GM19468 (cell line): ENCODE results near the gene HDAC8.
"Not testable (repeated sequence)": the region's sequence is repeated elsewhere in the genome, so short reads cannot be mapped to it uniquely, and the experiment has no call there.

Source experiments
- ATAC-seq: cut with Tn5 transposase; IDR thresholded peaks from one replicate; pipeline ENCODE4 v1.9.1; 2021; ENCODE audit warnings: mild to moderate bottlenecking, moderate library complexity, moderate number of reproducible peaks; ENCODE audit not compliant: unreplicated experiment; ENCODE audit errors: extremely low read depth

Gene HDAC8

DNA sequence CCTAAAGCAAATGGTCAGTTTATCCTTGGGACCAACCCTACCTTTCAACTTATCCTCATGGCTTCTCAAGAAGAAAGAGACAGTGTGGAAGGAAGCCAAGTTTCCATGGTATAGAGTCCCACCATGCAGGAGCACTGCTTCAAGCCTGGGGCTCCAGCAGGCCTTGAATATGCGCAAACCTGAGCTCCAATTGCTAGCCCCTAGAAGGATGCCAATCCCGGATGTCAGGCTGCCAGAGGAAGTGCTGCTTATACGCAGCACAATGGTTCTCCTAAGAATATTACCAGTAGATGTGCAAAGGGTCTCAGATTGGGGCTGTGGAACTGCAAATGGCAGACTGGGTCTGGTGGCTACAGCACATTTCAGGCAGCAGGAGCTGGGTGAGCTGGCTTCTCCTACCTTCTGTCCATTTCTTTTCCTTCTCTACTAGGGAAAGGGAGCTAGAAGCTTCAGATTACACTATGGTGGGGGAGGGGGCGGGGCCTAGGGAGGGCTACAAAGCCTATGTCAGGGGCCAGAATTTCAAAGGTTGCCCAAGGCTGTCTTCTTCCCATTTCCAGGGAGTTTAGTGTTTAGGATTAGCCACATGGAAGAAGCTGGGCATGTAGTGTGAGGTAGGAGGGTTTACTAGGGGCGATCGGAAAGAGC lies 226.2 kb downstream of the HDAC8 start:
- no peak for ATAC-seq

DNA sequence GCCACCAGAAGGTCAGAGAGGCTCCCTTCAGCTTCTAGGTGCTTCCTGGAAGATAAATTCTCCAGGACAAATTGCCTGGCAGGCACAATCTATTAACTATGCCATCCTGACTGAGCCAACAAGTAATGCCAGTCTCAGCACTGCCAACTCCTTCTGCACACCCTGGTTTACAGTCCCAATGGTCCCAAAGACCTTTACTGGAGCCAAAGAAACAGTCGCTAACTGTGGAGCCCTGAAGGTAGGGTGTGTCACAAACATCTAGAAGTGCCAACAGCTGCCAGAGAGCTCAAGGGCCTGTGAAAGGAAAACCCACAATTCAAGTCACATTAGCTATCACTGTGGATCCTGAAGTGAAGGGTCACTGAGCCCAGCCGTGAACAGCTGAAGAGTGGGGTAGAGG lies 232.0 kb downstream of the HDAC8 start:
- ATAC-seq: no peak

DNA sequence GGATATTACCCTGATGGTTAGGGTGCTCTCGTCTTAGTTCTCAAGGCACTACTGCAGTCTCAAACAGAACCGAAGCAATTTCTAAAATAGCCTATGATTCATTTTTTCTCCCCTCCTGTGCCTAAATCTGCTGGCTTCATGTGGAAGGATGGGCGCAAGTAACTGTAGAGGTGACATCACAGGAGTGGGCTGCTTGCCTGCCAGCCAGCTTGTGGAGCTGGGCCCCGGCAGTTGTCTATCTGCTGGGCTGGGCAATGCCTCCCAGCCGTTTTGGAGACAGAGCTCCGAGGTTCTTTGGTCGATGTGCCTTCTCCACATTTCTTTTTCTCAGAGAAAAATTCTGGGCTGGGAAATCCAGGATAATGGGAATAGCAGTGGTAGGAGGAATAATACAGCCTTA lies 232.6 kb downstream of the HDAC8 start:
- ATAC-seq: no peak

DNA sequence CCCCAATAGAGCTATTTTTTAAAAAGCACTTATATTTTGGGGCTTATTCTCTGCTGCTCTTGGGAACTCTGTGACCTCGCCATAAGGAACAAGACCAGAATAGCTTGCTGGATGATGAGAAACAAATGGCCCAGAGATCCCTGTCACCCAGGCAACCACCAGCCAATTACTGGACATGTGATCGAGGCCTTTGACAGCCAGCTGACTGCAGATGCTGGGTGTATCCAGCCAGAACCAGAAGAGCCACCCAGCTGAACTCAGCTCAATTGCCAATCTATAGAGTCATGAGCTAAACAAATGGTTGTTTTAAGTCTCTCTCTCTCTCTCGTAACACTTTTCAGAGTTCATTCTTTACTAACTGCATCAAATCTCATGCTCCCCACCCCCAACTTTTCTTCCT lies 242.5 kb downstream of the HDAC8 start:
- no peak for ATAC-seq

DNA sequence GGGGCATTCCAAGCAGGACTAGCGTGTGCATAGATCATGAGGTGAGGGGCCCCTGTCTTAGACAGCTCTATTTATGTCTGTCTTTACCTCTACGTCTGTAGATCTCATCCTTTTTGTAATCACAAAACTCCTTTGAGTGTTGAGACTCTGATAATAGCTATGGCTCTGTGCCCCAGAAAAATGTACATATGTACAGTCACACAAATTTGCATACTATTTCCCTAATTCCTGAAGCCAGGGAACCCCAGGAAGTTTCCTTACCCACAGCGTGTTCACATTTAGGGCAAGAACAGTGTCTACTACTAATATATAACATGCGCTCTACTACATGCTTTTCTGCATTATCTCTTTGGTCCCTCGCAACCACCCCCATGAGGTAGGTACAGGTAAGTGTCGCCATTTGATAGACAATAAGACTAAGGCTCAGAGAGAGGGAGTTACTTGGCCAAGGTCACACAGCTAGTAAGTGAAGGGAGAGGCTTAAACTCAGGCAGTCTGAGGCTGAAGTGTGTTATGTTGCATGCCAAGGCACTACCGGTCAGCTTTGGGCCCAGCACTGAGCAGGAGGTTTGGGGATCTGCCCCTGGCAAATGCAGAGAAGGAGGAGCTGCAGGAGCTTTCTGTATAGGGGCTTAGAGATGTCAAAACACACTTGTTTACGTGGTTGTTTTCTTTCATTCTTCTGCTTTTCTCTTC lies 245.9 kb downstream of the HDAC8 start:
- ATAC-seq: no peak

DNA sequence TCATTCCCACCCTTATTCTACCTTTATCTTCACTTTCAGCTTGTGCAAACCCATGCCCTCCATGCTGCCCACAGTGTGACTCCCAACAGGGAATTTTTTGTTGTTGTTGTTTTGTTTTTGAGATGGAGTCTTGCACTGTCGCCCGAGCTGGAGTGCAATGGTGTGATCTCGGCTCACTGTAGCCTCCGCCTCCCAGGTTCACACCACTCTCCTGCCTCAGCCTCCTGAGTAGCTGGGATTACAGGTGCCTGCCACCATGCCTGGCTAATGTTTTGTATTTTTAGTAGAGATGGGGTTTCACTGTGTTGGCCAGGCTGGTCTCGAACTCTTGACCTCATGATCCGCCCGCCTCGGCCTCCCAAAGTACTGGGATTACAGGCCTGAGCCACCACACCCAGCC lies 253.0 kb downstream of the HDAC8 start:
- ATAC-seq: not testable (repeated sequence)

DNA sequence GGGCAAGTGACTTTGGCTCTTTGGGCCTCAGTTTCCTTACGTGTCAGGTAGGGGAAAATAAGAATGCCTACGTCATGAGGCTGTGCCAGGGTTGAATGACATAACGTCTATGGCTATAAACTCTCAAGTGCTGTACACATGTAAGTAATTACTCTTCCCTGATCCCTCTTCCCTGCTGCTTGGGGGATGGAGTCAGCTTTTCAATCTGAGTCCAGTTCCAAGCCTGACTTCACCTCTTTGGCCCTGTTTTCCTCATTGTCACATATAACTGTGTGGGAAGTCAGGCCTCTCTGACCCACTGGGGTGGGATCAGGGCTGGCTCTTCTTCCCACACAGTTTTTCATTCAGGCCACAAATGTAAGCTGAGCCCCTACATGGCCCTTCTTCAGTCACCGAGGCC lies 255.5 kb downstream of the HDAC8 start:
- no peak for ATAC-seq

DNA sequence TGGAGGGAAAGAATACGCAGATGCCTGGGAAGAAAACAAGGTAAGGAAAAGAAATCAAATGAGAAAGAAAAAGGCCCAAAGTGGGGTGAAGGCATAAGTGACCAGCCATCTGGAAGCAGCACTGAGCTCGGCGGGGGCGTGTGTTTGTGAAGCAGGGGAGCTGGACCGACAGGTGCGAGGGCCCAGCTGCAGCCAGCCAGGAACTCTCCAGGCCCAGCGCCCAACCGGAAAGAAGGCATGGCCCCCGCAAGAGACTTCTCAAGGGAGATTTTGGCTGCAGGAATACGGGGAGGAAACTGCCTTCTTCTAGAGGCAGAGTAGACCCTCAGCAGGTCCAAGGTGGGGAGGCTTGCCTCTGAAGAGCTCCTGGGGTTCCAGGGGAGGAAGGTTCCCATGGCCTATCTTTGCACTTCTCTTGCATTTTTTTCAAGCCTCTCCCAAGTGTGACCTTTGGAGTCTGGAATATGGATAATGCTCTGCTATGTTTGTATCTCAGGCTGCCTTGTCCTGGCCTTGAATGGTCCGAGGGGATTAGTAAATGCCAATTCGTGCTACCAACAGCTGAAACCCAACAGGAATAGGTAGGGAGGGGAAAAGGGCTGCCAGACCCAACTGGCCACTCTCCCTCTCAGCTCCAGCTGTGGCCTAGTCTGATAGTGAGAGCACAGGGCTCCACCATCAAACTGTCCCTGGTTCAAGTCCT lies 256.1 kb downstream of the HDAC8 start:
- no peak for ATAC-seq

DNA sequence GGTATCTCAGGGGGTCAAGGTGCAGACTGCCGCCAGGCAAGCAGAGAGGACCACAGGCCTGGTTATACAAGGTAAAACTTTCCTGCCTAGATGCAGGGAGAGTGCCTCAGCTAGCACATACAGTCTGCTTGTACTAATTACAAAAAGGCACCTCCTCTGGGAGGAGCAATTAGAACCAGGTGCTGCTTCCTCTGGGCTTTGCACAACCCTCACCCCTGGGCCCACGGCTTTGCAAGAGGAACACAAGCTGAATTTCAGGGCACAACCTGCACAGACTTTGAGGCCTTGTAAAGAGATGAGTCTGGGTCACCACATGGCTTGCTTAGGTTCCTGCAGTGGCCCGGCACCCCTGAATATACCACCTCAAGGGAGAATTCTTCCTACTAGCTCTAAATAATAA lies 257.8 kb downstream of the HDAC8 start:
- no peak for ATAC-seq

DNA sequence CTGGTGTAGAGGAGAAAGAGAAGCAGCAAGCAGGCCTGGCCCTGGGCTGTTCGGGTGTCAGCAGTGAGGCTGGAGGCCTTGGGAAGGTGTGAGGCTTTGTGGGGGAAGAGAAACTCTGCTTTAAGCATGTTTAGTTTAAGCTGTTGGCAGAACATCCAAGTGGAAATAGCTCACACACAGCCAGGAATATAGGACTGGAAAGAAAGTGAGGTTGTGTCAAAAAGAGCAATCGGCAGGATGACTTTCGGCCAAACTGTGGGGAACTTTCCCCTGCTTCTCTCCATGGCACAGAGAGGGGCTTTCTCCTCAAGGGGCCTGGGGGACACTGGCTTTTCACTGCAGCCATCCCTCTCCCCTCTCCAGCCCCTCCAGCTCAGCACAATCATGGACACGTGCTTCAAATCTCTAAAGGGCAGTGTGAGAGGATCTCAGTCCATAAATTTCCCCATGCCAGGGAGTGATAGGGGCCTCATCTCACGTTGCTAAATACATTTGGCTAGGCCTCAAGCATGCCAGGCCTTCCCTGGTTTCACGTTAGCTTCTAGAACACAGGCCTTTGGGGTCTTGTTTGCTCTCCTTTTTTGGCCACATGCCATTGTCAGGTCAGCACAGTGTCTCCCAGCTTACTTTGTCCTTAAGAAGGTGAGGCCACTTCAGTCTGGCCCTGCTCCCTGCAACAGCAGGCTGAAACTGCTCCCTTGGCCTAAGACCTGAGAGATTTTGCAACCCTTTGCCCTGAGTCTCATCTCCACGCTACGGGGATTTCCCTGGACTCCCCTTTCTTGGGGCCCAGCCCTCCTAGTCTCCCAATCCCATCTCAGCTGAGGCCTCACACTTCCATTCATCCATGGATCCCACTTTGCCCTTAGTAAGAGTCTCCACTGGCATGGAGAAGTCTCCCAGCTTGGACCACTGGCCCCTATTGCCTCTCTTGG lies 258.7 kb downstream of the HDAC8 start:
- no peak for ATAC-seq

DNA sequence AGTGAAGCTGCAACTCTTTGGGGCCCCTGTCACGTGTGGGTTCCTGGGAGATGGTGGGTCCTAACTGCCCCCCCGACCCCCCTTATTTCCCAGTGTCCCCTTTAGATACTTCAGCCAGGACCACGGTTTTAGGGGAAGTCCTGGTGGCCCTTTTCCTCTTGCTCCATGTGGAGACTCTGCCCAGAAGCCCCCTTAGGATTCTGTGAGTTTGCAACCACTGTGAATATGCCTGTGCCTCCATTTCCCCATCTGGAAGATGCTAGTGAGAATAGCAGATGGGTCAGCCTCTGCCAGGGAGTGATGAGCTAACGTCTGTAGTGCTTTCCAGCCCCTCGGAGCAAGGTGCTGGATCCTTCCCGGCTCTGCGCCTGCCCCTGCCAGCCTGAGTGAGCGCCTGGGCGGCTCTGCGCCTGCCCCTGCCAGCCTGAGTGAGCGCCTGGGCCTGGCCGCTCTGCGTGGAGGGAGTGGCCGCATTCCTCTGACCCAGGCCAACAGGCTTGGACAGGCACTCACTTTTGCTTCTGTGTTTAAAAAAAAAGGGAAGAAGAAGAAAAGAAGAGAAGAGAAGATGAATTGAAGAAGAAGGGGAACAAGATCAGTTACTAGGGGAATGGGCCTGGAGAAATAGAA lies 260.2 kb downstream of the HDAC8 start:
- ATAC-seq: no peak

DNA sequence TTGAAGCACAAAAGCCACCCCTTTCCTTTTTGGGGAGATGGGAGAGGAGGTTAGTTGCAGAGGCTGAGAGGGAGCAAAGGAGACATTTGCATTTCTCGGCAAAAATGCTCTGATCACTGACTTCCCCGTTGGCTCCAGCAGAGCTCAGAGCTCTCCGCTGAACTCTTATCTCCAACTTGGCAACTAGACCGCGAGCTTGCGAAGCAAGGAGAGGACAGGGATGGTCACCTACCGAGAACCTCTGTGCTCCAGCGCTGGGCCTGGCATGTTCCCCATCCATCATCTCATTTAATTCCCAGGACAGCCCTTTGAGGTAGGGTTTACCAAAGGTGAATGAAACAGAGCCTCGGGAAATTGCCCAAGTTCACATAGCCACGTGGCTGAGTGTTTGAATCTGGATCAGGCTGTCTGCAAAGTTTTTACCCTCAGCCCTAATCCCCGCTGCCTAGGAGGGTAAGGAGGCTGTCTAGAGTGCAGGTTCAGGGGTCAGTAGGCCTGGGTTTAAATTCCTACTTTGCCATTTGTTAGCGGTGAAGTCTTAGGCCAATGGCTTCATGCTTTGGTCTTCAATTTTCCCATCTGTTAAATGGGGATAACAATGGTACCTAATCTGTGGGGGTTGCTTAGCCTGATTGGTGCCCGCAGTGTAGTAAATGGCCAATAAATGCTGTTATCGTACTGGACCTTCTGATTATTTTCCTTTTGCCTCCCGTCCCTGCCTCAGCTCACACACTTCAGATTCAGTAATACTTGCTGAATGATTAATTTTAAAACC lies 263.2 kb downstream of the HDAC8 start:
- ATAC-seq: no peak

DNA sequence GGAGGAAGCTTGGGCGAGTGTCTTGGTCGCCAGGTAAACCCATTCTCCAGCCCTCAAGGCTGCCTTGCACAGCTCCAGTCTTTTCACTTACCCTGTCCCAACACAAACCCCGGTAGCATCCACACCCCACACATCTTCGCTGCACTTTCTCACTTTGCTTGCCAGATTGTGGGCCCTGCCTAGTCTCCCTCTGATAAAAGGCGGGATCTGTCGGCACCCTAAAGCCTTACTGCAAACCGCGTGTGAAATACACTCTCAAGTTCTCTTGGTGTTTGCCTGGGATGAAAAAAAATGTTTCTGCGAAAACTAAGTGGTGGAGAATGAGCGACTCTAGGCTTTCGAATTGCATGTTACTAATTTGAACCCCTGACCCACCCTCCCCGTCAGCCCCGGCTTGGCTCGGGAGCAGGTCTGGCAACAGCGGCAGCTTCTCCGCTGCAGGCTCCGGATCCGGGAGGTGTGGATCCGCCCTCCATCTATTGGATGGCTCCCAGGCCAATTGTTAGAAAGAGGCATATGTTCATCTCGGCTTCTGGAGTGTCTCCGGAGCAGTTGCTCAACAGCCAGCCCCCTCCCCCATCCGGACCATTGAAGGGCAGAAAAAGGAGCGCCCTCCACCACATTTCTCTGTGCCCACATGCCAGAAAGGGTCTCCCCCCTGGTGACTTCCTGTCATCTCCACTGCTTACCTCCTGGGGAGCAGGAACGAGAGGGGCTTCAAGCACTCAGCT lies 263.9 kb downstream of the HDAC8 start:
- no peak for ATAC-seq

DNA sequence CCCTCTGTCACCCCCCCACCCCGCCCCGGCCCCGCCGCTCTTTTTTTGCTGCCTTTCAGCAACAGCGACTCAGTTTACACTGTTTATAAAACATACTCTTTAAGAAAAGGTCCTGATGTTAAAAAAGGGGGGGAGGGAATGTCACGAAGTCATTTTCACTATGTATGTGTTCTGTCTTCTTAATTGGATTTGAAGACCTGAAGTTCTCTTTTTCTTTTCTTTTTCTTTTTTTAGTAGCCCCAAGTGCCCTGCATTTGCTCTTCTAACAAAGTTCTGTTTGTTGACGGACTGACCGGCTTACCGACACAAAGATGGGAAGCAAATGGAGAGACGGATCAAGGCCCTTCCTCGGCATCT lies 264.5 kb downstream of the HDAC8 start:
- no peak for ATAC-seq

DNA sequence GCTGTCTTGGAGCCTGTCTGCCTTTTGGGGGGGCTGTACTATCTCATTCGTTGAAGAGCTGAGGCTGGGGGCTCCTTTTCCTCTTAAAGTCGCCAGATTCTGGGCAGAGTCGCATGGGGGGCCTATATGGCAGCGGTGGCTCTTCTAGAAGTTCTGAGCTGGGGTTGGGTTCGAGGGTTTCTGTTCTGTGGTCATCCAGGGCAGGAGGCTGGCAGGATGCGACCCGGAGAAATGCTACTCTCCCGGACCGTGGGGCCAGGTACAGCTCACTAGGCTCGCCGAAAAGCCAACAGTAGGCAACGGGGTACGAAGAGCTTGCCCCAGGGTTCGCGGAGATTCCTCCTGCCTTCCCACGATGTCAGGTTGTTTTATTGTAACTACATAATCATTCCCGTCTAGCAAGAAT lies 265.0 kb downstream of the HDAC8 start:
- ATAC-seq: no peak

DNA sequence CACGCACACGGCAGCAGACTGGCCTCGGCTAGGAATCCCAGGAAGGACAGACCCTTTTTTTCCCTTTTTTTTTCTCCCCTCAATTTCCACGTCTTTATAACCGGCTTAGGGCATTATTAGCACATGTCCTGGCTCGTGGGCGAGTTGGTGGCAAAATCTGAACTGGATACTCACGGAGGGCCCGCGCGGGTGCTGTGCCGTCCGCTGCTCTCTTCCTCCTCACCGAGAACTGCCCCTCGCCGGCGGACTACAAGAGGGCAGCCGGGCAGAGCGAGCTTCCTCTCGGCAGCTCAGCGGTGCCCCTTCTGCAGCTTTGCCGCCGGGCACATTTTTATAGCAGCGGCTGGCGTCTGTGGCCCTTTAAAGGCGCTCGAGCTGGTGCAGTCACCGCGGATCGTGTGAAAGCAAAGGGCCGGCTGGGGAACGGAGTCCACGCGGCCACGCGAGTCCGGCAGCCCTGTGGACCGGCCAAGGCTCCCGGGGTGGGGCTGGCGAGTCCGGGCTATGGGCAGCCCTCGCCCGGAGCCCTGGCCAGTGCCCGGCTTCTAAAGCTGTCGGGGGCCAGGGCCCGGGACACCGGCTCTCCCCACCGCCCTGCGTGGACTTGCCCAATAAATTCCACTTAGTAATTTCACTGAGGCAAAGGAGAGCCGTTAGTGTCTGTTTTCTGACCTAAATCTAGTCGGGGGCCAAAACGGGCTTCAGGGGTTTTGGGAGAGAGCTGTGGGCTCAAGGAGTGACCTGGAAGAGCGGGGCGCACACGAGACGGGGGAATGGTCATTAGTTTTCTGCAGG lies 265.6 kb downstream of the HDAC8 start:
- ATAC-seq: no peak

DNA sequence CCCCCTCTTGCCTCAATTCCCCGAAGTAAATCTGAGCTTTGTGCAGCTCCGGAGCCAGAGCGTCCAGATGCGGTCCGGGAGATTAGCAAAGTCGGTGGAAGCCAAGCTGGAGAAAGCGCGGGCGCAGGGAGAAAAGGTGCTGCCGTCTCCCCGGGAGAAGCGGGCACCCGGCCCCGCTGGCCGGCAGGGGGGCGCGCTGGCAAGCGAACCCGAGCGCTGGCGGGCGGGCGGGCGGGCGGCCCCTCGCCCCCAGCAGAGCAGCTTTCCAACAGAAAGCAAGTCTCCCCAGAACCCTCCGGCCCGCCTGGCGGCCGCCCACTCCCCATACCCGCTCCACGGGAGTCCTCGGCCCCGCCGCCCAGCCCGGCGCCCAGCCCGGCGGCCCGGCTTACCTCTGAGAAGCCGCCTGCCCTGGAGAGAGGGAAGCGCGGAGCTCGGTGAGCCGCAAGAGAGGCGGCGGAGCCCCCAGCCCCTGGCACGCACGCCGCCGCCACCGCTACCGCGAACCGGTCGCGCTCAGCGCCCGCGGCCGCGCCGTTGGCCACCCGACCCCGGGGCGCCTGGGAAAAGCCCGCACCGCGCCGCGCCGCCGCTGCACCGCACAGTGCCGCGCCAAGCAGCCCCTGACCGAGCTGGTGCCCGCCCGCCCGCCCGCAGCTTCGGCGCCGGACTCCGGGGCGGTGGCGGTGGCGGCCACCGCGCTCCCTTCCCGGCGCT lies 266.4 kb downstream of the HDAC8 start:
- ATAC-seq: no peak
